K562 (cell line): ENCODE results near the gene ZNF816. TPM values are rescaled to one million over a fixed set of nuclear protein-coding genes. Genes with fewer than 3 reads are reported as not detected.

Experiments used
- CBX5 ChIP-seq: IDR thresholded peaks from 2 replicates; pipeline ENCODE4 v1.6.1; 2014; ENCODE audit warnings: low read depth, borderline replicate concordance
- DDX20 ChIP-seq: fragments of 450-650 bp; IDR thresholded peaks from 2 replicates; pipeline ENCODE4 v1.6.1; 2016; ENCODE audit warnings: missing genetic modification characterization, low read depth, mild to moderate bottlenecking, missing compliant biosample characterization, moderate library complexity
- DEAF1 ChIP-seq: fragments of 450-650 bp; formaldehyde crosslinking; IDR thresholded peaks from 2 replicates; pipeline ENCODE4 v1.4.0; 2020; ENCODE audit warnings: mild to moderate bottlenecking, moderate library complexity
- EGR1 ChIP-seq: fragments of 450-650 bp; conservative IDR thresholded peaks from 2 replicates; pipeline ENCODE4 v1.6.1; 2017; ENCODE audit warnings: mild to moderate bottlenecking
- EP300 ChIP-seq: IDR thresholded peaks from 2 replicates; pipeline ENCODE4 v1.6.1; 2012; ENCODE audit warnings: low read length, improper control_type of control experiment
- ERF ChIP-seq: fragments of 450-650 bp; formaldehyde crosslinking; IDR thresholded peaks from 2 replicates; pipeline ENCODE4 v1.4.0; 2020; ENCODE audit warnings: mild to moderate bottlenecking, mixed read lengths
- ETS1 ChIP-seq: conservative IDR thresholded peaks from 2 replicates; pipeline ENCODE4 v1.6.1; 2011; ENCODE audit warnings: low read depth, mild to moderate bottlenecking, low read length; ENCODE audit not compliant: control insufficient read depth
- FOXJ3 ChIP-seq: sonication (generic); formaldehyde crosslinking; IDR thresholded peaks from 2 replicates; pipeline ENCODE4 v1.4.0; 2020; ENCODE audit warnings: mild to moderate bottlenecking, missing genetic modification reagents
- GATAD2A ChIP-seq: fragments of 450-650 bp; IDR thresholded peaks from 2 replicates; pipeline ENCODE4 v1.6.1; 2017
- HMG20A ChIP-seq: fragments of 450-650 bp; formaldehyde crosslinking; conservative IDR thresholded peaks from 2 replicates; pipeline ENCODE4 v1.4.0; 2020; ENCODE audit warnings: mild to moderate bottlenecking, mixed read lengths
- MBD2 ChIP-seq: sonication (generic); IDR thresholded peaks from 2 replicates; pipeline ENCODE4 v1.6.1; 2016; ENCODE audit warnings: low read depth, borderline replicate concordance
- MYC ChIP-seq, 2 experiments: fragments of 250-450 bp in 1 of 2; sonication (Bioruptor Pico) in 1 of 2; IDR thresholded peaks; 2 replicates each; pipeline versions ENCODE4 v1.5.1 to v1.6.1; 2012 to 2021; ENCODE audit warnings: low read depth in 2 of 2, borderline replicate concordance in 1 of 2, improper control_type of control experiment in 1 of 2, low read length in 1 of 2, mild to moderate bottlenecking in 1 of 2, moderate library complexity in 1 of 2
- NONO ChIP-seq, 2 experiments: fragments of 200-400 bp in 1 of 2; fragments of 450-650 bp in 1 of 2; formaldehyde crosslinking in 1 of 2; IDR thresholded peaks; 2 replicates each; pipeline ENCODE4 v1.6.1; 2017; ENCODE audit warnings: low read depth in 2 of 2, mild to moderate bottlenecking in 2 of 2, moderate library complexity in 2 of 2, low read length in 1 of 2
- NR1H2 ChIP-seq: sonication (generic); formaldehyde crosslinking; IDR thresholded peaks from 2 replicates; pipeline ENCODE4 v1.4.0; 2020; ENCODE audit warnings: mild to moderate bottlenecking, missing genetic modification reagents
- NRF1 ChIP-seq, 2 experiments: fragments of 450-650 bp; IDR thresholded peaks in 1 of 2; conservative IDR thresholded peaks in 1 of 2; 2 replicates each; pipeline ENCODE4 v1.6.1; 2014; ENCODE audit warnings: mild to moderate bottlenecking in 2 of 2
- PCBP1 ChIP-seq: fragments of 200-400 bp; formaldehyde crosslinking; IDR thresholded peaks from 2 replicates; pipeline ENCODE4 v1.6.1; 2018; ENCODE audit warnings: mild to moderate bottlenecking, low read depth, low read length; ENCODE audit not compliant: poor library complexity, severe bottlenecking
- PPARD ChIP-seq: fragments of 250-450 bp; sonication (Bioruptor Pico); IDR thresholded peaks from 2 replicates; pipeline ENCODE4 v1.8.0; 2022; ENCODE audit warnings: inconsistent platforms, mild to moderate bottlenecking, moderate library complexity
- SETDB1 ChIP-seq: IDR thresholded peaks from one replicate; pipeline ENCODE4 v1.6.1; 2012; ENCODE audit warnings: low read length, control low read depth, inconsistent platforms
- SIN3A ChIP-seq, 2 experiments: fragments of 150-350 bp in 1 of 2; IDR thresholded peaks; 2 replicates each; pipeline ENCODE4 v1.6.1; 2011 to 2016; ENCODE audit warnings: borderline replicate concordance in 2 of 2, low read depth in 2 of 2, low read length in 2 of 2, mild to moderate bottlenecking in 2 of 2, moderate library complexity in 2 of 2; ENCODE audit not compliant: control insufficient read depth in 1 of 2
- TAF1 ChIP-seq: IDR thresholded peaks from 2 replicates; pipeline ENCODE4 v1.6.1; 2011; ENCODE audit warnings: mild to moderate bottlenecking, low read length, moderate library complexity; ENCODE audit not compliant: insufficient read depth, control insufficient read depth, severe bottlenecking; ENCODE audit errors: extremely low read depth
- TEAD4 ChIP-seq, 2 experiments: sonication (generic) in 1 of 2; formaldehyde crosslinking in 1 of 2; IDR thresholded peaks; 2 replicates each; pipeline versions ENCODE4 v1.6.1 to v1.8.0; 2012 to 2022; ENCODE audit warnings: borderline replicate concordance in 1 of 2, inconsistent platforms in 1 of 2, low read length in 1 of 2, mild to moderate bottlenecking in 1 of 2, missing genetic modification reagents in 1 of 2
- ZFP1 ChIP-seq: fragments of 450-650 bp; formaldehyde crosslinking; IDR thresholded peaks from 2 replicates; pipeline ENCODE4 v1.4.0; 2020; ENCODE audit warnings: mild to moderate bottlenecking, mixed read lengths
- ZKSCAN3 ChIP-seq: fragments of 250-450 bp; sonication (Bioruptor Pico); IDR thresholded peaks from 2 replicates; pipeline ENCODE4 v1.4.0; 2020
- polyA plus RNA-seq, 8 experiments: library from polyadenylated mRNA; depleted of rRNA in 4 of 8; stranded (reverse) in 5 of 8; unstranded in 3 of 8; fragments of >200 nt; fragmentation: Nextera tagmentation in 2 of 8; fragmentation: Illumina TruSeq in 1 of 8; extraction: Ambion mirVana in 2 of 8; extraction: Trizol in 1 of 8; gene quantifications; 2 replicates each; pipeline versions ENCODE4 v1.2.1 to v1.2.3, GENCODE V29; 2011 to 2014; ENCODE audit warnings: inconsistent platforms in 1 of 8, missing spikeins in 1 of 8
- total RNA-seq, 7 experiments: library from RNA; depleted of rRNA in 6 of 7; stranded (reverse); fragments of >200 nt in 6 of 7; fragmentation: Illumina TruSeq in 2 of 7; extraction: Trizol in 2 of 7; gene quantifications; 2 replicates each; pipeline versions ENCODE4 v1.2.1 to v1.2.3, GENCODE V29; 2011 to 2021; ENCODE audit warnings: low replicate concordance in 1 of 7

The ZNF816 gene
- total and polyA plus RNA-seq, 9 of the 15 experiments (the other 6 are each of a cell fraction or from before 2014, with no cell fraction given) = 8.6 to 23.4 (median 13.0) TPM

- TF ChIP-seq TEAD4 (IDR thresholded peaks at IDR 0.05; ENCODE audit: low read length) (no peak), TEAD4 (CRISPR knock-in tag; IDR thresholded peaks at IDR 0.05; ENCODE audit: borderline replicate concordance) (no peak), DDX20 (no peak), TAF1 (peak; percentile 58), GATAD2A (no peak), NONO (IDR thresholded peaks at IDR 0.05; ENCODE audit: low read depth in 2 of 2, low read length in 1 of 2) (no peak), MYC (IDR thresholded peaks at IDR 0.05; ENCODE audit: low read depth, low read length) (0 out of 2 replicates have a peak, but pooled peaks have one; percentile 13), MYC (CRISPR knock-in tag; IDR thresholded peaks at IDR 0.05; ENCODE audit: borderline replicate concordance, low read depth) (no peak), NR1H2 (CRISPR knock-in tag) (no peak), NRF1 (conservative IDR thresholded peaks at IDR 0.05 in 1 of 2, IDR thresholded peaks at IDR 0.05 in 1 of 2) (no peak), EP300 (no peak), ETS1 (no peak), CBX5 (no peak), SIN3A (IDR thresholded peaks at IDR 0.05; ENCODE audit: borderline replicate concordance in 2 of 2, control insufficient read depth in 1 of 2, low read depth in 2 of 2, low read length in 2 of 2) (no peak), ZKSCAN3 (CRISPR knock-in tag) (no peak), EGR1 (0 out of 2 replicates have a peak, but pooled peaks have one; percentile 26), SETDB1 (no peak), PCBP1 (no peak), MBD2 (no peak), HMG20A (CRISPR knock-in tag) (no peak), ERF (CRISPR knock-in tag) (no peak), FOXJ3 (CRISPR knock-in tag) (no peak), PPARD (CRISPR knock-in tag) (no peak), ZFP1 (no peak), DEAF1 (CRISPR knock-in tag) (no peak)
Observed at GRCh38 chr19:52993342-52994178, 30.9 kb upstream of the ZNF816 start (continued).
